Stimulated activated CD8-positive, alpha-beta memory T cell treated with anti-CD3 and anti-CD28 coated beads, Interleukin-2, amount 100 ng/mL, for 48 hours (primary cell): ENCODE data around the gene PDE9A.

ENCODE experiments used
- DNase-seq, 2 donors: peaks; one replicate each; pipeline ENCODE4 v3.0.0-alpha.2; 2020; ENCODE audit warnings: low read depth in 2 of 2

The PDE9A gene

DNA sequence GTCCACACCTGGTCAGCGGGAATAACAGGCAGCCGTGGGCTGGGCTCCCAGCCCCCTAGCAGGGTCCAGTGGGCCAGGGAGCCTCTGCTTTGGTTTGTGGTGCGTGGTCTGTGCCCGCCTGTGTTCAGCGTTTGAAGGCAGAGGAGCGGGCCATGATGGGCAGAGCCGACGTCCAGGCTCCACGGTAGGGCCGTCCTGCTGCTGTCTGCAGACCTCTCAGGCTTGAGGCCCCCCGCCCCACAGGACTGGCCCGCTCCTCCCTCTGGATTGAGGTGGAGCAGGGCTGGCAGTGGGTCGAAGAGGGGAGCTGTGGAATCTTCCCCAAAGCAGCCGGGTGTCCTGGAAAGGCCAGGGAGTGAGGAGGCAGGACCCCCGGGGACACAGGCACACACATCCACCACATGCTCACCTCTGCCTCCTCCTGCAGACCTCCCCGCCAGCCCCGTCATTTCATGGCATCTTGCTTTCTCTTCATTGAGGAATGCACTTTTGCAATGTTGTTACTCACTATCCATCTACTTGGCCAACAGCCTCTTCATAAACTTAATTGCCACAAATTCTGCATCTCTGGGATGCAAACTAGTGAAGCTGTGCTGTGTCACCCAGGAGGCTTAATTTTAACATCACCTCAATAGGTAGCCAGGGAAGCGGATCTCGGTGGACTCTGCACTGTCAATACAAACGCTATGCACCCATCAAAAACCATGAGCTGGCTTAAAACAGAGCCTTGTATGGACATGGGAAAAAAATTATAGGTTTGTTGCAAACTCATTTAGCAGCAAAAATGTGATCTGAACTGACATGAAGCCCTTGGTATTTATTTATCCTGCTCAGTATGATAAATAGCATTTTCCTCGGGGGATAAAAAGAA is 85.9 kb downstream of the PDE9A start:
- DNase-seq: no peak

DNA sequence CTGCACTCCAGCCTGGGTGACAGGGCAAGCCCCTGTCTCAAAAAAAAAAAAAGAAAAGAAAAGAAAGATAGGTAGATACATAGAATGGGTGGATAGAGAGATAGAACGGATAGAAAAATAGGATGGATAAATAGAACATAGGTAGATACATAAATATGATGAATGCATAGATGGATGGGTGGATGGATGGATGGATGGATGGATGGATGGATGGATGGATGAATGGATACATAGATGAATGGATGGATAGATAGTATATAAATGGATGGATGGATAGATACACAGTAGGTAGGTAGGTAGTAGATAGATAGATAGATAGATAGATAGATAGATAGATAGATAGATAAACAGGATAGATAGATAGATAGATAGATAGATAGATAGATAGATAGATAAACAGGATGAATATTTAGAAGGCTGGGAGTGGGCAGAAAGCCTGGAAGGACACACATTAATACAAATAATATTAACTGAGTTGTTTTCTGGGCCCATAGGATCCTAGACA is 87.0 kb downstream of the PDE9A start:
- DNase-seq: no peak

DNA sequence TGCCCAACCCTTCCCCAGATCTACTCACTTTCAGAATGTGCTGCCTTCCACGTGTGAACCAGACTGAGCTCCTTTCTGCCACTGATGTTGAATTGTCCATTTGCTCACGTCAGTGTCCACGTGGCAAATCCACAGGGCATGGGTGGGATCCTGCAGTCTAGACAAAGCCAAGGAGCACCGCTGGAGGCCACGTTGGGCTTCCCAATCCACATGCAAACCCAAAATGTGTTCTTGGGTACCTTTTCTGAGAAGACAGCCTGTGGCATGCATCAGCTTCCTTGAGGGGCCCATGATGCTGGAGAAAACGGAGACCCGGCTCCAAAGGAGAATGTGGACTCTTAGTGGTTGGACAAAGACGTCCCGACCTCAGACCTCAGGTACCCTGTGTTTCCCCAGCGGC is 87.6 kb downstream of the PDE9A start:
- DNase-seq: no peak

DNA sequence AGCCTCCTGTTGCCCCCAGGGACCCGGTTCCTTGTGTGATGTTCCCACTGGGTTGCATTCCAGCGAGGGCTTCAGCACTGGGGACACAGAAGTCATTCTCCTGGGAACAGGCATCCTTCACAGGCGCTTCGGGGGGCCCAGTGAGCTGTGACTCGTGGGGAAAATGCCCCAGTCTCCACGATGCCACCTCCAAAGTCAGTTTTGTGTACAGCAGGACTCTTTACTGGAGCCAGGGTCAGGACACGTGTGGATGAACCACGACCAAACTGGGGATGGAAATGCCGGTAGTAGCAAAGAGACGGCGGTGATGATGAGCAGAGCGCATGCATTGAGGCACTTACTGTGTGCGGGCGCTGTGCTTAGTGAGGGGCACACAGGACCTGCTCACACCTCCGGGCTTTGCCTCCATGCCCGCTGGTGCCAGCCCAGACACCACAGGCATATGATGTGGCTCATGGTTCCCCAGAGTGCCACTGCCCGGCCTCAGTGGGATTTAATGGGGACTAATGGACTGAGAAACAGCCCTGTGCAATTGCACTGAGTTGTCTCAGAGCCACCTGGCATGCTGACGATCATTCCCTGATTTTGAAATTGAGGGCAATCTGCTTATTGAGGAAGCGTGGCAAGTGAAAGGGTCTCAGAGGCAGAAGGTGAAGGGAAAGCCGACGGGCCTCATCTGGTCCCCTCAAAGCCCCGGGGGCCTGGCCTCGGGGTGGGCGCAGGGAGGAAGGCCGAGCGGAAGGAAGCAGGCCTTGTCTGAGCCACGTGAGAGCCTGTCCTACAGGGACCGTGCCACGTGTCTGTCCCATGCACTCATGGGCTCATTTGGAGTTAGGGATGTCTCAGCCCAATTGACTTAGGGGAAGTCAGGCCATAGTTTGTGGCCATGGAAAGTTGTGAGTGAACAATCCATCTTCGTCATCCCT is 91.4 kb downstream of the PDE9A start:
- no peak for DNase-seq

DNA sequence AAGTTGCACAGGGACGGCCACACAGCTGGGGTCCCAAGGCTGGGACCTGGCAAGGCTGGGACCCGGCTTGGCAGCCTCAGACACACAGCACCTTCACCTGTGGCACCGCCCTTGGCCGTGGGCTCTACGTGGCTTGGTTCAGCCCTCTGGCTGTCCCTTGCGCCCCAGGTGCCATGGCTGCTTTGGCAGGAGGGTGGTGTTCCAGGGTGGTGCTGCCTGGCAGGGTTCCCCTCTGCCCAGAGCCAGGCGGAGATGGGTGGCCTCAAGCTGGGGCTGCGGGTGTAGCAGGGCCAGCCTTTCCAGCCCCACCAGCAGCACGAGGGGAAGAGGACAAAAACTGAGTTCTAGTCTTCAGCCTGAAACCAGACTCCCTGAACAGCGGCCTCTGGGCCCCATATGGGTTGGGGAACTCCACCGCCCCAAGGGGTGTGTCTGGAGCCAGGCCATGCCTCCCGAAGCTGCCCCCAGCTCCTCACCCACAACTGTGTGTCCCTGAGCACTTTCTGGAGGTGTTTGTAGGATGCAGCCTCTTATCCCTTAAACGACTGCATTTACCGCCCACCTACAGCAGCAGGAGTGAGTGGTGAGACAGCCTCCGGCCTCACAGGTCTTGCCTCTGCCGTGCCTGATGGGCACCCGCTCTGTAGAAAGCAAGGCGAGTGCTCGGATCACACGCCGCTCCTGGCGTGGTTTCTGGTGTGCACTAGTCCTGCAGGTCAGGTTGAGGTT is 92.3 kb downstream of the PDE9A start:
- no peak for DNase-seq

DNA sequence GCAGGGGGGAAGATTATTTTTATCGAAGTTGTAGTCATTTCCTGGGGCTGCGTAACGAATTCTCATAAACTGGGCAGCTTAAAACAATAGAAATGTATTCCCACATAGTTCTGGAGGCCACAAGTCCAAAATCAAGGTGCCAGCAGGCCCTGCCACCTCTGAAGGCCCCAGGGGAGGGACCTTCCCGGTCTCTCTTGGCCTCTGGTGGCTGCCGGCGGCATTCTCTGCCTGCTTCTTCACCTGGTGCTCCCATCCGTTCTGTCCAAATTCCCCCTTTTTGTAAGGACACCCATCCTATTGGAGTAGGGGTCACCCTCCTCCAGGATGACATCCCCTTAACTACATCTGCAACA is 92.8 kb downstream of the PDE9A start:
- no peak for DNase-seq

DNA sequence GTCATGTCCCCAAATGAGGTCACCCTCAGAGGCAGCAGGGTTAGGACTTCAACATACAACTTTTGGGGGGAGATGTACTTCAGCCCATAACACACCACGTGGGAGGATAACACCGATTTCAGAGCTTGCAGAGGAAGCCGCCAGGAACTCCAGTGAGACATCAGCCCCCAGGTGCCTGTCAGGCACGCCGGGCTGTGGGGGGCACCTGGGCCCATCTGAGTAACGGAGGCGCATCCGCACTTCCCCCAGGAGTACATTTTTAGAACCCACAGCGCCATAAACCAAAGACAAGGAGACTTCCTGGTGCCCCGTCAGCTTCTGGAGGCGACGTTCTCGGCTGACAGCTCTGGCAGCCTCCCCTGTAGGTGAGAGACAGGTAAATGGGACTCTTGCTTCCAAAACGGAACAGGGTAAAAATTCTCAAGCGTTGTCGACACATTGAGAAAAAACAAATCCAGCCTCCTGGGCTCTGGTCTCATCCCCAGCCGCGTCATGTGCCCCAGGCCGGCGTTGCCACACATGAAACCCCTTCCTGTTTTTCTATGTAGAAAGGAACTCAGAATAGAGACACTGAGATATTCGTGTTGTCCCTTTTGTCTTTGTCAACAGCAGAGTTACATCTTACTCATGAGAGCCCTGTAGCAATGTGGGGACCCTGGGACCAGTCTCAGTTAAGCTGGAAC is 93.3 kb downstream of the PDE9A start:
- no peak for DNase-seq

DNA sequence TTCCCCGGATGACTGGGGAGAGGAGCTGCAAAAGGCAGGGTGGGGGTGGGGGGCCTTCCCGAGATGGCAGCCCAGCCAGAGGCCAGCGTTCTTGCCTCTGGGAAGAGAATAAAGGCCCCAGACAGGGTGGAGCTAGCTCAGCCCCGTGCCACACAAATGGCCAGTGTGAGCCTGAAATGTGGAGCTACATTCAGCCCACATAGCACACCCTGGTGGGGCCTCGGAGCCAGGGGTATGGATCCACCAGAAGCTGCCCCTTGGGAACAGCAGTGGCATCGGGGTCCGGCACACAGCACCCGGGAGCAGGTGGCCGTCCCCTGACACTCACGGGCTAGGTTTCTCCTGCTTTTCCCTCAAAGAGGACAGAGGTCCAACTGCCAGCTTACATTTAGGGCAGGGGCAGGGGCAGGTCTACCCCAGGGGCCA is 93.9 kb downstream of the PDE9A start:
- DNase-seq: no peak

DNA sequence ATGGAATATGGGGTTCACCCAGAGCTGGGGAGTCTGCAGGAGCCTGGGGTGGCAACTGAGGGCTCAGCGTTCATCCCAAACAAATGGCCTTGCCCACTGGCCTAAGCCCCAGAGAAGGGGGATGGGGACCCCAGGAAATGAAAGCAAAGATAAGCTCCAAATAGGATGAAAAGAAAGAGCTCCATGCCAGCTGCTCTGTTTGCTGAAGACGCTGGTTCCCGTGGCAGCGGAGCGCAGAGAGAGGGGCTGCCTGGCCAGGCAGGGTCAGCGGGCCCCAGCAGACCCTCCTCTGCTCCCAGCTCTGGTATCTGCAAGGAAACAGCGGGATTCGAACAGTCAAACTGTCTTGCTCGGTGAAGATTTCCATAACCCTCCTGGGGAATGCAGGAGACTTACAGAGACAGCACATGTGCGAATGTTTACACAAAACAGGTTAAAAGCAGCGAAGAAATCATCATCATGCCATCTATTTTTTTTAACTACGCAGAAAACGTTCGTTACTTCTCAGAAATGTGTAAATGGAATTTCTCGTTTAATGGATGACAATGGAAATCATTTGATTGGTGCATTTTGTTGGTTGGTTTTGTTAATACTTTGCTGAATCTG is 94.4 kb downstream of the PDE9A start:
- DNase-seq: no peak

DNA sequence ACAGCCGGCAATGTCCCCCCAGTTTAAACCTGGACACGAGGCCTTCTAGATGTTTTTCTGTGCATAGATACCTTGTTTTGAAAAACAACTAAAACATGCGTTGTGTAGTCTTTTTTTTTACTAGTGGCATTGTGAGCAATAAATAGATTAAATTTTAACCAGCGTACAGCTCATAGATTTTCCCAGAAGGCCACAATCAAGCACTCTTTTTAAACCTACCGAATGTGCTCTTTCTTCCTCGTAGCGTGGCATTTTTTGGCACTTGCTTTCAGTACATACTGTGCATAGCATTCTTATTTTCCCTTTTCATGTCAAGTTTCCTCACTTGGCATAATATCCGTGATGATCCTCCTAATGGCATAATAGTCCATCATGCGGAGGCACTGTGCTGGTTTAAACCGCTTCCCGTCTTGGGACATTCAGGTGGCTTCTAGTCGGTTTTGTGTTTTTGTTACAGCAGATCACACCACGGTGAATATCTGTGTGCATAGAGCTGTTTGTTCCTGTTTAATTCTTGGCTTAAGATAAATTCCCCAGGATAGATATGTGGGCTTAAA is 95.3 kb downstream of the PDE9A start:
- no peak for DNase-seq

DNA sequence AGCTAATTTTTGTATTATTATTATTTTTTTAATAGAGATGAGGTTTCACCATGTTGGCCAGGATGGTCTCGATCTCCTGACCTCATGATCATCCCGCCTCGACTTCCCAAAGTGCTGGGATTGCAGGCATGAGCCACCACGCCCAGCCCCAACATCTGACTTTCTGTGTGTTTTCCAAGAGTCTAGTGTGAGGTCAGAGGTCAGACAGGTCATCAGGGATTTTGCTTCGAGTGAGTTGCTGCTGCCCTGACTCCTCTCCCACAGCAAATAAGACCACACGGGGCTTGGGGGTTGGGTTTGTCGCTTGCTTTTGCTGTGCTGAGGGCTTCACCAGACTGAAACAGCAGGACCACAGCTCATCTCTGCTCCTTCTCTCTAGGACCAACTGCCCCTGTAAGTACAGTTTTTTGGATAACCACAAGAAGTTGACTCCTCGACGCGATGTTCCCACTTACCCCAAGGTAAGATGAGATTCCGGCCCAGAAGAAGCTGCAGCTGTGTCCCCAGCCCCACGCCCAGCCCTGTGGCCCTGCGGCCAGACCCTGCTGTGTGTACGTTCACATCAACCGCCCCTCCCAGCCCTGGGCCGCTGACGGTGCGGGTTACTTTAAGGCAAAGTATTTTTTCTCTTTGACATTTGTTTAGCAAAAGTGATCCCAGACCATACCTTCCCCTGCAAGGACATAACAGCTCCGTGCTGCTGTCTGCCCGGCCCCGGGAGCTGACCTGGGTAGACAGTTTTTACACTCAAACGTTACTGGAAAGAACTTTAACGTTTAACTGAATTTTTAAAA is 97.5 kb downstream of the PDE9A start:
- DNase-seq: no peak

DNA sequence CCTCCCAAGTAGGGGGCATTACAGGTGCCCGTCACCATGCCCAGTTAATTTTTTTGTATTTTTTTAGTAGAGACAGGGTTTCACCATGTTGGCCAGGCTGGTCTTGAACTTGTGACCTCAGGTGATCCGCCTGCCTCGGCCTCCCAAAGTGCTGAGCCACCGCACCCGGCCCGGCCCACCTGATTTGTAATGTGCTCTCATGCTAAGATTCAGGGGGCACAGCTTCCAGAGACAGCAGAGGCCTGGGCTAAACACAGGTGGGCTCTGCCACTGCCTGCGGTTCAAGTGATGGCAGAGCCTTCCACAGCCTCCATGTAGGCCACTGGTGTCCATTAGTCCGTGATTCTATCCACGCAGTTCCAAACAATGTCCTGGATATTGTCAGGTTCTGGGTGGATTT is 98.4 kb downstream of the PDE9A start:
- DNase-seq: no peak

DNA sequence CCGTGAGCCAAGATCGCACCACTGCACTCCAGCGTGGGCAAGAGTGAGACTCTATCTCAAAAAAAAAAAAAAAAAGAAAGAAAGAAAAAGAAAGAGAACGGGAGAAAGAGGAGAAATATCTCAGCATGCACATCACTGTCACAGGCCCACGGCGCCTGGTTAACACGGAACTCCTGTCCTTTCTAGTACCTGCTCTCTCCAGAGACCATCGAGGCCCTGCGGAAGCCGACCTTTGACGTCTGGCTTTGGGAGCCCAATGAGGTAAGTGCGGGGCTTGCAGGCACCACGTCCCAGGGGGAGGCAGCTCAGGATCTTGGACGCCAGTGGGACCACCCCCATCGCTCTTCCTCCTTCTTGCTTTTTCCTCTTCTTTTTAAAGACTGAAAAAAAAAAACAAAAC is 100.4 kb downstream of the PDE9A start:
- no peak for DNase-seq

DNA sequence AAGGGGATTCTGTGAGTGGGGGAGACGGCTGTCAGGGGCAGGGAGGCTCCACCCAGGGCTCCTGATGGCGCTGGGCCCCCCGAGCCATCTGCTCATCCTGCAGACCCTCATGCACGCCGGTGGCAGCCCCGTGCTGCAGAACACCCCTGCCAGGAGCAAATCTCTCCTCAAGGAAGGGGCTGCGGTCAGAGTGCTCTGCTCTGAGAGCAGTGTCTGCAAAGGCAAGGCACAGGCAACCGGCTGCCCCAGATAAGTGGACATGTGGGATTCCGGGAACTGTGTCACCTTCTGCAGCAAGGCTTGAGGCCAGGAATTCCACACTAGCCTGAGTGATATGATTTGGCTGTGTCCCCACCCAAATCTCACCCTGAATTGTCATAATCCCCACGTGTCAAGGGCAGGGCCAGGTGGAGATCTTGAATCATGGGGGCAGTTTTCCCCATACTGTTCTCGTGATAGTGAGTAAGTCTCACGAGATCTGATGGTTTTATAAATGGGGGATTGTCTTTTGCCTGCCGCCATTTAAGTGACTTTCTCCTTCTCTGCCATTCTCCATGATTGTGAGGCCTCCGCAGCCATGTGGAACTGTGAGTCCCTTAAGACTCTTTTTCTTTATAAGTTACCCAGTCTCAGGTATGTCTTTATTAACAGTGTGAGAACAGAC is 101.0 kb downstream of the PDE9A start:
- no peak for DNase-seq

DNA sequence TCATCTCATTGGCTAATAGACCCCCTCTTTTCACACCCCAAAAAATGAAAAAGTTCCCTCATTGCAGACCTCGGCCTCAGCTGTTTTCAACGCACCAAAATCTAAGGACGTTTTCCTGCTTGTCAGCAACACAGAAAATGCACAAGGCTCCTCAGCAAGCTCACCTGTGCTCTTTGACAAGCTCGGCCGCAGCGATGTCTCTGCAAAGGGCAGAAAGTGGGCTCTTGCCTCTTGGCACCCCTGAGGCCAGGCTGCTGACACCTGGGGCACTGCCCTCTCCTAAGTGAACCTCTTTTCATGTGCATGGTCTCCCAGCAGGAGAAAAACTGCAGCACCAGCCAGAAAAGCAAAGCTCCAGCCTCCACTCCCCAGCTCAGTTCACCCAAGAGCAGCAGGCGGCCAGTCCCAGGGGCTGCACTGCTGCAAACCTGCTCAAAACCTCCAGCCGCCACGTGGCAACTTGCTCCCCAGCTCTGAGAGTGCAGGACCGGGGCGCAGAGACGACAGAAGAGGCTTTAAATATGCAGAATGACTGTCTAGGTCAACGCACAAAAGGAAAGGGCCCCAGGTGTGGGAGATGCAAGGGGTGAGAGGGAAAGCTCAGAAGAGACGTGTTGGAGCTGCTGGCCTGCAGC is 101.7 kb downstream of the PDE9A start:
- DNase-seq: no peak

DNA sequence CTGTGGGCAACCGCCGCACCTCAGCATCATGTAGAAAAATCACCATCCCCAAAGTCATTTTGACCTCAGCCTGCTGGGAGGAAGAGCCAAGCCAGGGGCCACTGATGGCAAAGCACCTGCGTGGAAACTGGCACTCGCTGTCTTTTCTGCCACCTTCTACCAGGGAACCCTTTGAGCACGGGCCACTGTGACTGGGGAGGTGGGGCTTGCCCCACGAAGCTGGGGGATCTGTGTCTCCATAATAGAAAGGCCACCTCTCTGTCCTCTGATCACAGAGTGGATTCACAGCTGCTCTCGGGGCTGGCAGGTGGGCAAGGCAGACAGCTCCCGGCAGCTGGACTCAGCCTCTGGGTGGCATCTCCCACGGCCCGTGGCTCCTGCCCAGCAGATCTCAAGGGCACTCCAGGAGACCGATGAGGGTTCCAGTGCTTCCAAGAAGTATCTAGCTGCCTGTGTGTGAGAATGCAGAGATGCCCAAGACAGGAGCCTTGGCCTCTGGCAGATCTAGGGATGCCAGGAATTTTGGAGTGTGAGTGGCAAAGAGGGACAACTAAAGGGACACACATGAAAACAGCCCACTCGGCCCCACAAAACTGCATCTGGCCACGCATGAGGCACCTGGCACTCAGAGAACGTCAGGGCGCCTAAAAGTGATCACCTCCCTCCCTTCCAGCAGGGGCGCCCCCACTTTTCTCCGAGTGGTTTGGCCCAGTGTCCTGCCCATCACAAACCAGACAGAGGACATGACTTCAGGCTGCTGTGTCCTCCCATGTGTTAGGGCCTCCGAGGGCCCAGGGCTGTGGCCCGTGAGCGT is 102.6 kb downstream of the PDE9A start:
- no peak for DNase-seq

DNA sequence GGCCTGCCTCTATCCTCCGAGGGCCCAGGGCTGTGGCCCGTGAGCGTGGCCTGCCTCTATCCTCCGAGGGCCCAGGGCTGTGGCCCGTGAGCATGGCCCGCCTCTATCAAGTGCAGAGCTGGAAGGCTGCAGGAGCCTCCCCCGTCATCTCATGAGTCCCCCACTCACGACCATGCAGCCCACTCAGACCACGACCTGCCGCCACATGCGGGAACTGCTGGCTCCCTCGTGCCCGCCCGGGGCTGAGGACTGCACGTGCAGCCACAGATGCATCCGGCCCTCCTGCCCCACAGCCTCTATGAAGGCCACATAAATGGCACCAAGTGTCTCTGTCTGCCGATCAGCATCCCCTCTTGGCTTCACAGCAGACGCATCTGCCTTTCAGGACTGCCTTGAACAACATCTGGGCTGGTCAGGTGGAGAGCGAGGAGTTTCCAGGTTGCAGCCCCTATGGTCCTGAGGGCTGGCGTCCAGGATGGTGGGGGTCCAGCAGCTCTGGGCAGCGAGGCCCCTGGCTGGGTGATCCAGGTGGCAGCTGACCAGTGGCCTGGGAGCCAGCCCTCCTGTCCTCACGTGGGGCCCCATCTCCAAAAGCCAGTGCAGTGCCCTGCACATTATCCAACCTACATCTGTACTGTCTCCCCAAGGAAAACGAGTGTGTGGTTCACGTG is 103.3 kb downstream of the PDE9A start:
- DNase-seq: no peak
